HG03135 (cell line): Measurements from ENCODE around the gene BACH1.
A peak's percentile ranks its signal among the peaks of the same experiment; 100 is the strongest.
"Not testable (repeated sequence)": the region's sequence is repeated elsewhere in the genome, so short reads cannot be mapped to it uniquely, and the experiment has no call there.

Experiments used
- ATAC-seq: cut with Tn5 transposase; IDR thresholded peaks from one replicate; pipeline ENCODE4 v1.9.1; 2021; ENCODE audit warnings: mild to moderate bottlenecking, moderate library complexity; ENCODE audit not compliant: unreplicated experiment

Gene BACH1

GRCh38 chr21:29298348-29299045 lies at the start of gene BACH1:
Gene BACH1, plus strand, starts transcription at chr21:29298922. Its CDS starts 22,359 bp downstream, at chr21:29321281.
- ATAC-seq = peak; percentile 49

- ATAC-seq = not testable (repeated sequence)
Measured at GRCh38 chr21:29249289-29249688, 49.4 kb upstream of the BACH1 start.

GRCh38 chr21:29250636-29251035 lies 48.1 kb upstream of the BACH1 start:
- ATAC-seq = no peak

GRCh38 chr21:29253861-29254260 lies 44.9 kb upstream of the BACH1 start:
- ATAC-seq = not testable (repeated sequence)

- ATAC-seq = no peak
Measured at GRCh38 chr21:29254550-29254949, 44.2 kb upstream of the BACH1 start.

GRCh38 chr21:29256126-29256910 lies 42.4 kb upstream of the BACH1 start:
- ATAC-seq = no peak

GRCh38 chr21:29257701-29258100 lies 41.0 kb upstream of the BACH1 start:
- ATAC-seq = no peak

GRCh38 chr21:29258626-29259338 lies 39.9 kb upstream of the BACH1 start:
- no peak for ATAC-seq

- no peak for ATAC-seq
Measured at GRCh38 chr21:29260461-29260860, 38.3 kb upstream of the BACH1 start.

- ATAC-seq = no peak
Measured at GRCh38 chr21:29261555-29262540, 36.9 kb upstream of the BACH1 start.

GRCh38 chr21:29264721-29265120 lies 34.0 kb upstream of the BACH1 start:
- ATAC-seq = no peak

GRCh38 chr21:29265690-29266479 lies 32.8 kb upstream of the BACH1 start:
- ATAC-seq = no peak

GRCh38 chr21:29267666-29268065 lies 31.1 kb upstream of the BACH1 start:
- no peak for ATAC-seq

GRCh38 chr21:29271927-29272333 lies 26.8 kb upstream of the BACH1 start:
- no peak for ATAC-seq

GRCh38 chr21:29277442-29277841 lies 21.3 kb upstream of the BACH1 start:
- ATAC-seq = no peak

GRCh38 chr21:29279558-29279957 lies 19.2 kb upstream of the BACH1 start:
- no peak for ATAC-seq

GRCh38 chr21:29281801-29282200 lies 16.9 kb upstream of the BACH1 start:
- not testable (repeated sequence) for ATAC-seq

GRCh38 chr21:29287383-29287782 lies 11.3 kb upstream of the BACH1 start:
- no peak for ATAC-seq

- ATAC-seq = no peak
Measured at GRCh38 chr21:29288239-29288638, 10.5 kb upstream of the BACH1 start.

GRCh38 chr21:29289317-29289716 lies 9.4 kb upstream of the BACH1 start:
- ATAC-seq = no peak
